Left colon (tissue), 2 donors: Measurements from ENCODE around the gene ASRGL1. TPM values are rescaled to one million over a fixed set of nuclear protein-coding genes. Genes with fewer than 3 reads are reported as not detected.
A peak's percentile ranks its signal among the peaks of the same experiment; 100 is the strongest.
"Not testable (repeated sequence)": the region's sequence is repeated elsewhere in the genome, so short reads cannot be mapped to it uniquely, and the experiment has no call there.

Source experiments
- ATAC-seq: fragments of 200-7000 bp; cut with Tn5 transposase; one replicate; pipeline ENCODE4 v1.9.1; 2020; ENCODE audit warnings: mild to moderate bottlenecking, moderate library complexity
- DNase-seq, 2 donors: peaks; one replicate each; pipeline ENCODE4 v3.0.0-alpha.2; 2020
- intact Hi-C, 2 donors: fragments of 100-400 bp; cut with DNase I in 1 of 2; cut with micrococcal nuclease in 1 of 2; formaldehyde crosslinking; loops; one replicate each; pipeline versions ENCODE4 v1.11.2 to v1.14.0; 2022; cut with DNase I, micrococcal nuclease
- total RNA-seq, 2 donors: library from RNA; stranded (reverse); fragmentation: NEBNext Ultra II Directional; extraction: Animal tissue kit (Norgen Biotek cat#: 25700); gene quantifications; one replicate each; pipeline ENCODE4 v1.2.1, GENCODE V29; 2021
- donor health status: DM: no; HTN: no; CAD: no.
- donor health status: DM: yes; HTN: yes; CAD: no.

The ASRGL1 gene
- total RNA-seq, 2 donors from 2014 or later = 18.1 to 29.9 TPM

- intact Hi-C loops, DNase-seq, ATAC-seq: not testable (repeated sequence)
Observed at GRCh38 chr11:62343646-62344190, 6.5 kb downstream of the ASRGL1 start.

GRCh38 chr11:62344210-62344609, 7.0 kb downstream of the ASRGL1 start:
- intact Hi-C loops = no loop called here
- no peak for ATAC-seq

GRCh38 chr11:62345861-62346260, 8.6 kb downstream of the ASRGL1 start:
- ATAC-seq (peak; percentile 92), DNase-seq (peak in 1 of 2 donors; percentile 23)
- intact Hi-C loops = no loop called here

More at GRCh38 chr11:62344210-62344609, 7.0 kb downstream of the ASRGL1 start:
- no peak for DNase-seq

- intact Hi-C loops = no loop called here
- DNase-seq (no peak), ATAC-seq (no peak)
Observed at GRCh38 chr11:62352355-62353336, 15.4 kb downstream of the ASRGL1 start.

- intact Hi-C loops = no loop called here
- peak; percentile 72 for ATAC-seq
- no peak for DNase-seq
Observed at GRCh38 chr11:62353841-62354240, 16.6 kb downstream of the ASRGL1 start.

- intact Hi-C loops = no loop called here
- DNase-seq (no peak), ATAC-seq (no peak)
Observed at GRCh38 chr11:62358273-62358672, 21.0 kb downstream of the ASRGL1 start.

GRCh38 chr11:62359475-62359874, 22.2 kb downstream of the ASRGL1 start:
- ATAC-seq (no peak), DNase-seq (no peak)
- intact Hi-C loops = no loop called here

- DNase-seq = no peak
- no peak for ATAC-seq
- intact Hi-C loops = no loop called here
Observed at GRCh38 chr11:62360685-62361084, 23.4 kb downstream of the ASRGL1 start.

- ATAC-seq, intact Hi-C loops: not testable (repeated sequence)
- peak in 1 of 2 donors; percentile 57 for DNase-seq
Observed at GRCh38 chr11:62368861-62369477, 31.7 kb downstream of the ASRGL1 start.

- DNase-seq (peak; percentile 49 to 78), ATAC-seq (peak; percentile 98)
- intact Hi-C loops = no loop called here
Observed at GRCh38 chr11:62370743-62371440, 33.6 kb downstream of the ASRGL1 start.

- DNase-seq = no peak
- ATAC-seq = no peak
- intact Hi-C loops = no loop called here
Observed at GRCh38 chr11:62372871-62373270, 35.6 kb downstream of the ASRGL1 start.

- no peak for ATAC-seq
- intact Hi-C loops = no loop called here
- no peak for DNase-seq
Observed at GRCh38 chr11:62373464-62374119, 36.3 kb downstream of the ASRGL1 start.

- DNase-seq (no peak), ATAC-seq (no peak)
- intact Hi-C loops = no loop called here
Observed at GRCh38 chr11:62374801-62375200, 37.6 kb downstream of the ASRGL1 start.

GRCh38 chr11:62378459-62379063, 41.3 kb downstream of the ASRGL1 start:
- intact Hi-C loops, ATAC-seq, DNase-seq: not testable (repeated sequence)

GRCh38 chr11:62379586-62379985, 42.3 kb downstream of the ASRGL1 start:
- intact Hi-C loops, ATAC-seq, DNase-seq: not testable (repeated sequence)

- intact Hi-C loops = not testable (repeated sequence)
- DNase-seq (peak in 1 of 2 donors; percentile 54), ATAC-seq (peak; percentile 80)
Observed at GRCh38 chr11:62380821-62381245, 43.6 kb downstream of the ASRGL1 start.

- intact Hi-C loops = no loop called here
- ATAC-seq (no peak), DNase-seq (no peak)
Observed at GRCh38 chr11:62383822-62384221, 46.6 kb downstream of the ASRGL1 start.

GRCh38 chr11:62386083-62386482, 48.8 kb downstream of the ASRGL1 start:
- DNase-seq, intact Hi-C loops: not testable (repeated sequence)

More at GRCh38 chr11:62386083-62386482, 48.8 kb downstream of the ASRGL1 start:
- ATAC-seq = not testable (repeated sequence)
